GM04504 (cell line): ENCODE measurements around the gene CCDC122.
A peak's percentile ranks its signal among the peaks of the same experiment; 100 is the strongest.

ENCODE experiments used
- DNase-seq: peaks from one replicate; pipeline ENCODE4 v3.0.0-alpha.2; 2012; ENCODE audit warnings: low read depth

The CCDC122 gene

GRCh38 chr13:43802511-43802910 is 77.0 kb downstream of the CCDC122 start:
- no peak for DNase-seq

- no peak for DNase-seq
These were observed 78.7 kb downstream of the CCDC122 start for GRCh38 chr13:43800828-43801227.

GRCh38 chr13:43799191-43799590 is 80.3 kb downstream of the CCDC122 start:
- no peak for DNase-seq

- no peak for DNase-seq
These were observed 81.7 kb downstream of the CCDC122 start for GRCh38 chr13:43797869-43798268.

GRCh38 chr13:43797159-43797558 is 82.4 kb downstream of the CCDC122 start:
- DNase-seq = no peak

- DNase-seq = no peak
These were observed 85.1 kb downstream of the CCDC122 start for GRCh38 chr13:43794416-43794815.

- no peak for DNase-seq
These were observed 87.3 kb downstream of the CCDC122 start for GRCh38 chr13:43792076-43792881.

- DNase-seq = no peak
These were observed 91.5 kb downstream of the CCDC122 start for GRCh38 chr13:43787997-43788396.

GRCh38 chr13:43787518-43787891 is 92.0 kb downstream of the CCDC122 start:
- DNase-seq = no peak

- peak; percentile 41 for DNase-seq
These were observed 92.6 kb downstream of the CCDC122 start, which contains the start of gene ENOX1 for GRCh38 chr13:43786766-43787517. Gene ENOX1, minus strand, starts transcription at chr13:43786972.

GRCh38 chr13:43786472-43786765 is 93.1 kb downstream of the CCDC122 start:
- DNase-seq = no peak
